ENCODE measurements around the gene SMIM24.

Gene SMIM24

GRCh38 chr19:3426433-3426832, 53.9 kb downstream of the SMIM24 start:
- no peak for DNase-seq

All from MV-4-11 (cell line).